Mucosa of descending colon (tissue), 3 donors: ENCODE measurements around the gene TEX51. TPM values are rescaled to one million over a fixed set of nuclear protein-coding genes. Genes with fewer than 3 reads are reported as not detected.

ENCODE experiments used
- ATAC-seq: fragments of 200-7000 bp; cut with Tn5 transposase; one replicate; pipeline ENCODE4 v1.9.1; 2020; ENCODE audit warnings: mild to moderate bottlenecking, moderate library complexity
- DNase-seq, 3 donors: peaks; one replicate each; pipeline ENCODE4 v3.0.0-alpha.2; 2020
- H3K36me3 ChIP-seq: fragments of 200-600 bp; one replicate; pipeline ENCODE4 v1.8.0; 2021; ENCODE audit warnings: low read depth, mild to moderate bottlenecking
- H3K4me1 ChIP-seq: fragments of 200-600 bp; one replicate; pipeline ENCODE4 v1.8.0; 2021; ENCODE audit warnings: low read depth, mild to moderate bottlenecking
- H3K4me3 ChIP-seq: fragments of 200-600 bp; one replicate; pipeline ENCODE4 v1.8.0; 2021; ENCODE audit warnings: mild to moderate bottlenecking
- H3K9me3 ChIP-seq: fragments of 200-600 bp; one replicate; pipeline ENCODE4 v1.8.0; 2021; ENCODE audit warnings: mild to moderate bottlenecking
- CTCF ChIP-seq: fragments of 200-600 bp; IDR thresholded peaks from one replicate; pipeline ENCODE4 v1.8.0; 2022; ENCODE audit warnings: antibody characterized with exemption, mild to moderate bottlenecking
- intact Hi-C, 2 donors: fragments of 100-400 bp; cut with DNase I in 1 of 2; cut with micrococcal nuclease in 1 of 2; formaldehyde crosslinking; loops; one replicate each; pipeline versions ENCODE4 v1.11.0 to v1.11.1; 2022; cut with DNase I, micrococcal nuclease
- total RNA-seq, 3 donors: library from RNA; stranded (reverse); fragmentation: NEBNext Ultra II Directional in 2 of 3; extraction: Animal tissue kit (Norgen Biotek cat#: 25700) in 2 of 3; gene quantifications; one replicate each; pipeline versions ENCODE4 v1.2.1 to v1.2.4, GENCODE V29; 2021 to 2023
- donor health status: DM: no; HTN: no; CAD: no; lungs with moderate emphysema.
- donor health status: DM: no; HTN: no; CAD: no.
- donor health status: DM: no; HTN: yes; CAD: no.

The TEX51 gene
- total RNA-seq, 3 donors from 2014 or later = not detected

GRCh38 chr2:126912201-126912600 lies 13.5 kb downstream of the TEX51 start:
- Histone ChIP-seq H3K4me3 (no peak overlapping the region), H3K4me1 (no peaks in the 10 kb centered on the region), H3K9me3 (no peaks in the 10 kb centered on the region), H3K36me3 (no peaks in the 10 kb centered on the region)
- intact Hi-C loops = no loop called here
- TF ChIP-seq CTCF = no peak
- ATAC-seq (no peak), DNase-seq (no peak)

- H3K4me3 ChIP-seq = no peak overlapping the region
- no peak for DNase-seq
- no peak for ATAC-seq
These were observed 14.6 kb downstream of the TEX51 start for GRCh38 chr2:126913329-126913728.

GRCh38 chr2:126913881-126914615 lies 15.4 kb downstream of the TEX51 start:
- Histone ChIP-seq H3K36me3 (no peaks in the 10 kb centered on the region), H3K4me1 (no peaks in the 10 kb centered on the region), H3K4me3 (no peak overlapping the region), H3K9me3 (no peaks in the 10 kb centered on the region)
- no peak for DNase-seq
- intact Hi-C loops = no loop called here
- ATAC-seq = no peak
- no peak for TF ChIP-seq CTCF

More at GRCh38 chr2:126913329-126913728, 14.6 kb downstream of the TEX51 start:
- no peaks in the 10 kb centered on the region for H3K9me3 ChIP-seq
- no peak for TF ChIP-seq CTCF
- no peaks in the 10 kb centered on the region for H3K4me1 ChIP-seq
- H3K36me3 ChIP-seq = no peaks in the 10 kb centered on the region
- intact Hi-C loops = no loop called here

- ATAC-seq (no peak), DNase-seq (no peak)
- Histone ChIP-seq H3K9me3 (no peaks in the 10 kb centered on the region), H3K4me3 (no peak overlapping the region), H3K4me1 (no peaks in the 10 kb centered on the region), H3K36me3 (no peaks in the 10 kb centered on the region)
- no peak for TF ChIP-seq CTCF
- intact Hi-C loops = no loop called here
These were observed 16.3 kb downstream of the TEX51 start for GRCh38 chr2:126914811-126915500.

GRCh38 chr2:126915903-126916302 lies 17.2 kb downstream of the TEX51 start:
- H3K9me3 ChIP-seq = no peaks in the 10 kb centered on the region
- DNase-seq (no peak), ATAC-seq (no peak)
- TF ChIP-seq CTCF = no peak
- H3K4me3 ChIP-seq = no peak overlapping the region
- intact Hi-C loops = no loop called here
- no peaks in the 10 kb centered on the region for H3K36me3 ChIP-seq
- H3K4me1 ChIP-seq = no peaks in the 10 kb centered on the region
